NCI-H2196 treated with DMSO at 0.1 percent for 48 hours (cell line): Measurements from ENCODE around the gene BCL2.
A peak's percentile ranks its signal among the peaks of the same experiment; 100 is the strongest.

Experiments
- DNase-seq: peaks from one replicate; lab custom pipeline; 2025; ENCODE audit not compliant: unreplicated experiment; lab: John Stamatoyannopoulos, UW

Gene BCL2

GRCh38 chr18:63126134-63127069 lies 193.2 kb downstream of the BCL2 start:
- no peak for DNase-seq

GRCh38 chr18:63120620-63121019 lies 198.9 kb downstream of the BCL2 start:
- DNase-seq = no peak

GRCh38 chr18:63119647-63120046 lies 199.9 kb downstream of the BCL2 start:
- DNase-seq = no peak

GRCh38 chr18:63113899-63114565 lies 205.5 kb downstream of the BCL2 start:
- no peak for DNase-seq

GRCh38 chr18:63112706-63113105 lies 206.9 kb downstream of the BCL2 start:
- DNase-seq = no peak

GRCh38 chr18:63111671-63112402 lies 207.7 kb downstream of the BCL2 start:
- DNase-seq = peak; percentile 17

GRCh38 chr18:63109802-63110201 lies 209.8 kb downstream of the BCL2 start:
- DNase-seq = no peak

GRCh38 chr18:63109022-63109421 lies 210.5 kb downstream of the BCL2 start:
- DNase-seq = no peak

GRCh38 chr18:63107931-63108330 lies 211.6 kb downstream of the BCL2 start:
- DNase-seq = no peak

GRCh38 chr18:63107171-63107845 lies 212.3 kb downstream of the BCL2 start:
- no peak for DNase-seq

- no peak for DNase-seq
Measured at GRCh38 chr18:63106727-63107126, 212.8 kb downstream of the BCL2 start.

- DNase-seq = no peak
Measured at GRCh38 chr18:63105636-63106316, 213.8 kb downstream of the BCL2 start.

GRCh38 chr18:63104868-63105267 lies 214.7 kb downstream of the BCL2 start:
- DNase-seq = no peak

GRCh38 chr18:63102941-63103744 lies 216.4 kb downstream of the BCL2 start:
- no peak for DNase-seq

GRCh38 chr18:63100630-63101055 lies 218.9 kb downstream of the BCL2 start:
- no peak for DNase-seq

- DNase-seq = no peak
Measured at GRCh38 chr18:63099848-63100629, 219.5 kb downstream of the BCL2 start.

GRCh38 chr18:63099091-63099840 lies 220.3 kb downstream of the BCL2 start:
- DNase-seq = no peak
